Nephron progenitor cell (in vitro differentiated cells): ENCODE data around the gene SNX30.

Source experiments
- DNase-seq: peaks from one replicate; pipeline ENCODE4 v3.0.0; 2021
- H3K27ac Mint-ChIP-seq: 2 replicates; pipeline ENCODE4 v1.8.0; 2021; ENCODE audit warnings: mild to moderate bottlenecking, moderate library complexity, mixed read lengths
- H3K27me3 Mint-ChIP-seq: 2 replicates; pipeline ENCODE4 v1.8.0; 2021; ENCODE audit warnings: mild to moderate bottlenecking, low read depth, mixed read lengths; ENCODE audit not compliant: poor library complexity
- H3K36me3 Mint-ChIP-seq: 2 replicates; pipeline ENCODE4 v1.8.0; 2021; ENCODE audit warnings: low read depth, mixed read lengths
- H3K4me1 Mint-ChIP-seq: 2 replicates; pipeline ENCODE4 v1.8.0; 2021; ENCODE audit warnings: mixed read lengths
- H3K4me3 Mint-ChIP-seq: 2 replicates; pipeline ENCODE4 v1.8.0; 2021; ENCODE audit warnings: mild to moderate bottlenecking, moderate library complexity, mixed read lengths
- H3K9me3 Mint-ChIP-seq: 2 replicates; pipeline ENCODE4 v1.8.0; 2021; ENCODE audit warnings: mild to moderate bottlenecking, moderate library complexity, mixed read lengths
- TF ChIP-seq, protein P1 (sequence below): fragments of 200-600 bp; sonication (generic); IDR thresholded peaks from 2 replicates; pipeline ENCODE4 v1.5.0; 2021; ENCODE audit warnings: antibody characterized with exemption

Gene SNX30

GRCh38 chr9:112868461-112868860, 117.9 kb downstream of the SNX30 start:
- no peak for DNase-seq
- H3K36me3 Mint-ChIP-seq, result peaks cover 44% of the 10 kb centered on the region
- H3K27ac Mint-ChIP-seq, result peak overlapping the region; percentile 90
- H3K27me3 Mint-ChIP-seq, result peaks cover 12% of the 10 kb centered on the region
- TF ChIP-seq, protein P1, sequence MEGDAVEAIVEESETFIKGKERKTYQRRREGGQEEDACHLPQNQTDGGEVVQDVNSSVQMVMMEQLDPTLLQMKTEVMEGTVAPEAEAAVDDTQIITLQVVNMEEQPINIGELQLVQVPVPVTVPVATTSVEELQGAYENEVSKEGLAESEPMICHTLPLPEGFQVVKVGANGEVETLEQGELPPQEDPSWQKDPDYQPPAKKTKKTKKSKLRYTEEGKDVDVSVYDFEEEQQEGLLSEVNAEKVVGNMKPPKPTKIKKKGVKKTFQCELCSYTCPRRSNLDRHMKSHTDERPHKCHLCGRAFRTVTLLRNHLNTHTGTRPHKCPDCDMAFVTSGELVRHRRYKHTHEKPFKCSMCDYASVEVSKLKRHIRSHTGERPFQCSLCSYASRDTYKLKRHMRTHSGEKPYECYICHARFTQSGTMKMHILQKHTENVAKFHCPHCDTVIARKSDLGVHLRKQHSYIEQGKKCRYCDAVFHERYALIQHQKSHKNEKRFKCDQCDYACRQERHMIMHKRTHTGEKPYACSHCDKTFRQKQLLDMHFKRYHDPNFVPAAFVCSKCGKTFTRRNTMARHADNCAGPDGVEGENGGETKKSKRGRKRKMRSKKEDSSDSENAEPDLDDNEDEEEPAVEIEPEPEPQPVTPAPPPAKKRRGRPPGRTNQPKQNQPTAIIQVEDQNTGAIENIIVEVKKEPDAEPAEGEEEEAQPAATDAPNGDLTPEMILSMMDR, result no peak
- peaks cover 3% of the 10 kb centered on the region for H3K9me3 Mint-ChIP-seq
- H3K4me3 Mint-ChIP-seq, result no peak overlapping the region
- peaks cover 50% of the 10 kb centered on the region for H3K4me1 Mint-ChIP-seq

DNA sequence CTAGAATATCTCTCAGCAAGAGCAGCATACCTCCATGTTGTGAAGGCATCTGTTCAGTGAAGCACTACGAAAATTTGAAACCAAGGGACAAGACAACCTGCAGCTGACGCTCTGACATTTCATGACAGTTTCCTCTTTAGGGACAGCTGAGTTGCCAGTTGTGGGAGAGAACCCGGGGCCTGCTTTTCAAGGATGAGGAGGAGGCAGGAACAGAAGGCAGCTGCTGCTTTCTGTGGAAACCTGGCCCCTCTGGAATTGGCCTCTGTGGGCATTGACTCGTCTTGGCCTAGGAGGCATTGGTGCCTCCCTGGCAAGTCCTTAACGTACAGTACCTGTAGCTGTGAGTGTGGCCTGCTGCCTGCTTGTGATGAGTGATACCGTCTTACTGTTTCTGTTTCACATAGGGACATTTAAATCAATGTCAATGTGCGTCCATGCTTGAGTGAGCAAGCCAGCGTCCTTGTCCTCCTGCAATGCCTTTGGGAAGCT, 118.5 kb downstream of the SNX30 start:
- TF ChIP-seq, protein P1, result no peak
- Mint-ChIP-seq H3K36me3 (peaks cover 37% of the 10 kb centered on the region), H3K27me3 (peaks cover 12% of the 10 kb centered on the region), H3K9me3 (peaks cover 3% of the 10 kb centered on the region), H3K4me1 (peaks cover 44% of the 10 kb centered on the region), H3K27ac (peak overlapping the region; percentile 90), H3K4me3 (peak overlapping the region; percentile 44)
- peak; percentile 37 for DNase-seq

DNA sequence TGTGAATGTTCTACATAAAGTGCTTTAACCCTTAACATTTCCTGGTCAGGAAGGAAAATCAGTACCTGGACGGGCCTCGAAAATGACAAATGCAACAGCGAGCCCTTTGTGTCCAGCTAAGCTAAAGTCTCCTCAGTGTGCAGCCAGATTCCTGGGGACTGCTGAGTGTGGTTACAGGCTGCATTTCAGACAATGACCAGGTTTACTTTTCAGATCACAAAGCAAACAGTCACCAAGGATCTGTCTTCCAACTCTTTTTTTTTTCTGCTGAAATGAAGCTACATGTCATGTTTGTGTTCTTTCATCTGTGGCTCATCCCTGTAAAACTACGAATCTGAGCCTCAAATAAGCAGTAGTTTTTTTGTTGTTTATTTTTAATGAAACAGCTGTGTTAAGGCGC, 119.4 kb downstream of the SNX30 start:
- peaks cover 3% of the 10 kb centered on the region for H3K9me3 Mint-ChIP-seq
- H3K27ac Mint-ChIP-seq, result peak overlapping the region; percentile 89
- H3K36me3 Mint-ChIP-seq, result peaks cover 36% of the 10 kb centered on the region
- peak overlapping the region; percentile 18 for H3K4me3 Mint-ChIP-seq
- peaks cover 44% of the 10 kb centered on the region for H3K4me1 Mint-ChIP-seq
- TF ChIP-seq, protein P1, result no peak
- peaks cover 7% of the 10 kb centered on the region for H3K27me3 Mint-ChIP-seq
- no peak for DNase-seq

GRCh38 chr9:112870556-112870955, 120.0 kb downstream of the SNX30 start:
- peaks cover 3% of the 10 kb centered on the region for H3K9me3 Mint-ChIP-seq
- H3K36me3 Mint-ChIP-seq, result peaks cover 36% of the 10 kb centered on the region
- H3K4me1 Mint-ChIP-seq, result peaks cover 44% of the 10 kb centered on the region
- no peak overlapping the region for H3K4me3 Mint-ChIP-seq
- TF ChIP-seq, protein P1, result no peak
- H3K27me3 Mint-ChIP-seq, result peaks cover 7% of the 10 kb centered on the region
- no peak overlapping the region for H3K27ac Mint-ChIP-seq
- no peak for DNase-seq

GRCh38 chr9:112872019-112872418, 121.5 kb downstream of the SNX30 start:
- TF ChIP-seq, protein P1, result no peak
- Mint-ChIP-seq H3K9me3 (peaks cover 3% of the 10 kb centered on the region), H3K27ac (no peak overlapping the region), H3K36me3 (peaks cover 33% of the 10 kb centered on the region), H3K4me3 (no peak overlapping the region), H3K27me3 (peaks cover 6% of the 10 kb centered on the region), H3K4me1 (peaks cover 38% of the 10 kb centered on the region)
- no peak for DNase-seq

GRCh38 chr9:112873773-112874405, 123.3 kb downstream of the SNX30 start:
- Mint-ChIP-seq H3K4me1 (peaks cover 19% of the 10 kb centered on the region), H3K27ac (peak overlapping the region; percentile 79), H3K27me3 (peaks cover 6% of the 10 kb centered on the region), H3K4me3 (no peak overlapping the region), H3K9me3 (no peaks in the 10 kb centered on the region), H3K36me3 (peaks cover 24% of the 10 kb centered on the region)
- DNase-seq, result no peak
- TF ChIP-seq, protein P1, result no peak
